HG03571 (cell line): Measurements from ENCODE around the gene ARHGEF3.

Experiments used
- ATAC-seq: cut with Tn5 transposase; IDR thresholded peaks from one replicate; pipeline ENCODE4 v1.9.1; 2021; ENCODE audit not compliant: unreplicated experiment

The ARHGEF3 gene

GRCh38 chr3:56799251-56799882, 2.4 kb downstream of the ARHGEF3 start:
- no peak for ATAC-seq

GRCh38 chr3:56796996-56797395, 4.8 kb downstream of the ARHGEF3 start:
- ATAC-seq: no peak

- ATAC-seq: no peak
Measured at GRCh38 chr3:56796202-56796601, 5.5 kb downstream of the ARHGEF3 start.

- ATAC-seq: no peak
Measured at GRCh38 chr3:56795829-56796185, 5.9 kb downstream of the ARHGEF3 start.

GRCh38 chr3:56795097-56795828, 6.5 kb downstream of the ARHGEF3 start:
- no peak for ATAC-seq

- ATAC-seq: no peak
Measured at GRCh38 chr3:56792193-56792592, 9.6 kb downstream of the ARHGEF3 start.

GRCh38 chr3:56790016-56790821, 11.5 kb downstream of the ARHGEF3 start:
- ATAC-seq: no peak

- ATAC-seq: no peak
Measured at GRCh38 chr3:56789076-56789475, 12.7 kb downstream of the ARHGEF3 start.

GRCh38 chr3:56788521-56788920, 13.2 kb downstream of the ARHGEF3 start:
- no peak for ATAC-seq

- no peak for ATAC-seq
Measured at GRCh38 chr3:56787784-56788256, 13.9 kb downstream of the ARHGEF3 start.

- ATAC-seq: no peak
Measured at GRCh38 chr3:56787258-56787775, 14.4 kb downstream of the ARHGEF3 start.

GRCh38 chr3:56785499-56785898, 16.2 kb downstream of the ARHGEF3 start:
- ATAC-seq: no peak

GRCh38 chr3:56784448-56785001, 17.2 kb downstream of the ARHGEF3 start:
- ATAC-seq: no peak

GRCh38 chr3:56783644-56784447, 17.9 kb downstream of the ARHGEF3 start:
- ATAC-seq: peak; percentile 97

- no peak for ATAC-seq
Measured at GRCh38 chr3:56782906-56783305, 18.8 kb downstream of the ARHGEF3 start.

GRCh38 chr3:56782215-56782614, 19.5 kb downstream of the ARHGEF3 start:
- no peak for ATAC-seq

- no peak for ATAC-seq
Measured at GRCh38 chr3:56781762-56782161, 20.0 kb downstream of the ARHGEF3 start.

- ATAC-seq: no peak
Measured at GRCh38 chr3:56780936-56781335, 20.8 kb downstream of the ARHGEF3 start.

- no peak for ATAC-seq
Measured at GRCh38 chr3:56778893-56779292, 22.9 kb downstream of the ARHGEF3 start.

GRCh38 chr3:56776556-56776950, 25.2 kb downstream of the ARHGEF3 start:
- ATAC-seq: no peak
